Measurements from ENCODE around the gene PKMYT1. TPM values are rescaled to one million over a fixed set of nuclear protein-coding genes. Genes with fewer than 3 reads are reported as not detected.

PKMYT1 gene
- total and polyA plus RNA-seq, 9 of the 15 experiments (the other 6 are each of a cell fraction or from before 2014, with no cell fraction given): 8.7 to 201 (median 37.8) TPM

DNA sequence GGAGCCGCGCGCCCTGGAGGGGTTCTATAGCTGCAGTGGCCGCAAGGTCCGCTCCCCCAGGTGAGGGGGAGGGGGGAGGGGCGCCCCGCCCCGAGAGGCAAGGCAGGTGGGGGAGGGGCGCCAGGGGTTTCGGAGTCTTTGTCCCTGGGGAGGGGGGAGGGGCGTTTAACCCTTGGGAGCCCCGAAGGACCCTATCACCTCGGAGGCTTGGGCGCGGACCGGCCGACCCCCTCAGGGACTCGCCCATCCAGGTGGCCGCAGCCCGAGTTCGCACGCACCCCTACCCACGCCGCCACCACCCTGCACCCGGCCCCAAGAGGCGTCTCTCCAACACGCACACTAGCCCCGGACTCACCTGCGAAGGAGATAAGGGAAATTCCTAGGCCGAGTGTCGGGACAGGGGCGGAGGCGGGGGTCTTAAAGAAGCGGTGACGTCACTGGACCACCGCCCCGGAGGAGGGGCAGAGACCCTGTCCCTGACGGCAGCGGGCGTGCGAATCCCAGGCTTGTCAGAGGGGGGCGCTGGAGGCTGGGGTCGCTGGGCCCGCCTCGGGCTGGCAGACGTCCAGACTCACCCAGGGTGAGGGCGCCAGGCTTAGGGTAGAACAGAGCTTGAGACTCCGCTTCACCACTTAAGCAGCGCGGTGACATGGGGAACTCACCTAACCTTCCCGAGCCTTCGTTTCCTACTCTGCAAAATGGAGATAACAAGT is 37.7 kb upstream of the PKMYT1 start, which contains the start of gene CLDN6 (continued):
- TF ChIP-seq, protein P1, sequence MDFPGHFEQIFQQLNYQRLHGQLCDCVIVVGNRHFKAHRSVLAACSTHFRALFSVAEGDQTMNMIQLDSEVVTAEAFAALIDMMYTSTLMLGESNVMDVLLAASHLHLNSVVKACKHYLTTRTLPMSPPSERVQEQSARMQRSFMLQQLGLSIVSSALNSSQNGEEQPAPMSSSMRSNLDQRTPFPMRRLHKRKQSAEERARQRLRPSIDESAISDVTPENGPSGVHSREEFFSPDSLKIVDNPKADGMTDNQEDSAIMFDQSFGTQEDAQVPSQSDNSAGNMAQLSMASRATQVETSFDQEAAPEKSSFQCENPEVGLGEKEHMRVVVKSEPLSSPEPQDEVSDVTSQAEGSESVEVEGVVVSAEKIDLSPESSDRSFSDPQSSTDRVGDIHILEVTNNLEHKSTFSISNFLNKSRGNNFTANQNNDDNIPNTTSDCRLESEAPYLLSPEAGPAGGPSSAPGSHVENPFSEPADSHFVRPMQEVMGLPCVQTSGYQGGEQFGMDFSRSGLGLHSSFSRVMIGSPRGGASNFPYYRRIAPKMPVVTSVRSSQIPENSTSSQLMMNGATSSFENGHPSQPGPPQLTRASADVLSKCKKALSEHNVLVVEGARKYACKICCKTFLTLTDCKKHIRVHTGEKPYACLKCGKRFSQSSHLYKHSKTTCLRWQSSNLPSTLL (IDR thresholded peaks at IDR 0.05): no peak
- TF ChIP-seq CC2D1A (IDR thresholded peaks at IDR 0.05): peak; percentile 17; the same call in 1 of the 2 replicates
- no peak for TF ChIP-seq ZKSCAN1 (IDR thresholded peaks at IDR 0.05; ENCODE audit: low read depth, low read length)
- TF ChIP-seq, protein P2, sequence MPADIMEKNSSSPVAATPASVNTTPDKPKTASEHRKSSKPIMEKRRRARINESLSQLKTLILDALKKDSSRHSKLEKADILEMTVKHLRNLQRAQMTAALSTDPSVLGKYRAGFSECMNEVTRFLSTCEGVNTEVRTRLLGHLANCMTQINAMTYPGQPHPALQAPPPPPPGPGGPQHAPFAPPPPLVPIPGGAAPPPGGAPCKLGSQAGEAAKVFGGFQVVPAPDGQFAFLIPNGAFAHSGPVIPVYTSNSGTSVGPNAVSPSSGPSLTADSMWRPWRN (IDR thresholded peaks at IDR 0.05; ENCODE audit: low read depth): no peak
- TF ChIP-seq, protein P3, sequence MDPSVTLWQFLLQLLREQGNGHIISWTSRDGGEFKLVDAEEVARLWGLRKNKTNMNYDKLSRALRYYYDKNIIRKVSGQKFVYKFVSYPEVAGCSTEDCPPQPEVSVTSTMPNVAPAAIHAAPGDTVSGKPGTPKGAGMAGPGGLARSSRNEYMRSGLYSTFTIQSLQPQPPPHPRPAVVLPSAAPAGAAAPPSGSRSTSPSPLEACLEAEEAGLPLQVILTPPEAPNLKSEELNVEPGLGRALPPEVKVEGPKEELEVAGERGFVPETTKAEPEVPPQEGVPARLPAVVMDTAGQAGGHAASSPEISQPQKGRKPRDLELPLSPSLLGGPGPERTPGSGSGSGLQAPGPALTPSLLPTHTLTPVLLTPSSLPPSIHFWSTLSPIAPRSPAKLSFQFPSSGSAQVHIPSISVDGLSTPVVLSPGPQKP (CRISPR knock-in tag; IDR thresholded peaks at IDR 0.05): no peak
- no peak for TF ChIP-seq BRD9 (IDR thresholded peaks at IDR 0.05; ENCODE audit: low read depth, partially characterized antibody)
- TF ChIP-seq, protein P4, sequence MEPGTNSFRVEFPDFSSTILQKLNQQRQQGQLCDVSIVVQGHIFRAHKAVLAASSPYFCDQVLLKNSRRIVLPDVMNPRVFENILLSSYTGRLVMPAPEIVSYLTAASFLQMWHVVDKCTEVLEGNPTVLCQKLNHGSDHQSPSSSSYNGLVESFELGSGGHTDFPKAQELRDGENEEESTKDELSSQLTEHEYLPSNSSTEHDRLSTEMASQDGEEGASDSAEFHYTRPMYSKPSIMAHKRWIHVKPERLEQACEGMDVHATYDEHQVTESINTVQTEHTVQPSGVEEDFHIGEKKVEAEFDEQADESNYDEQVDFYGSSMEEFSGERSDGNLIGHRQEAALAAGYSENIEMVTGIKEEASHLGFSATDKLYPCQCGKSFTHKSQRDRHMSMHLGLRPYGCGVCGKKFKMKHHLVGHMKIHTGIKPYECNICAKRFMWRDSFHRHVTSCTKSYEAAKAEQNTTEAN (CRISPR knock-in tag; IDR thresholded peaks at IDR 0.05): no peak
- TF ChIP-seq TEAD4 (IDR thresholded peaks at IDR 0.05; ENCODE audit: low read length): no peak
- no peak for TF ChIP-seq TEAD4 (CRISPR knock-in tag; IDR thresholded peaks at IDR 0.05; ENCODE audit: borderline replicate concordance)
- TF ChIP-seq SMARCC2 (IDR thresholded peaks at IDR 0.05; ENCODE audit: low read depth): no peak
- no peak for TF ChIP-seq PTRF (tag; IDR thresholded peaks at IDR 0.05)
- TF ChIP-seq, protein P5, sequence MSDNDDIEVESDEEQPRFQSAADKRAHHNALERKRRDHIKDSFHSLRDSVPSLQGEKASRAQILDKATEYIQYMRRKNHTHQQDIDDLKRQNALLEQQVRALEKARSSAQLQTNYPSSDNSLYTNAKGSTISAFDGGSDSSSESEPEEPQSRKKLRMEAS (CRISPR knock-in tag; IDR thresholded peaks at IDR 0.05): no peak
- TF ChIP-seq LARP7 (IDR thresholded peaks at IDR 0.05): no peak
- peak; percentile 96 for TF ChIP-seq NFIC (IDR thresholded peaks at IDR 0.05)
- TF ChIP-seq CEBPB (tag; IDR thresholded peaks at IDR 0.05): no peak
- TF ChIP-seq GATAD2B (IDR thresholded peaks at IDR 0.05; ENCODE audit: borderline replicate concordance): peak; percentile 76
- TF ChIP-seq CBFA2T3 (IDR thresholded peaks at IDR 0.05): no peak
- no peak for TF ChIP-seq EP300 (IDR thresholded peaks at IDR 0.05; ENCODE audit: low read length)
- TF ChIP-seq, protein P6, sequence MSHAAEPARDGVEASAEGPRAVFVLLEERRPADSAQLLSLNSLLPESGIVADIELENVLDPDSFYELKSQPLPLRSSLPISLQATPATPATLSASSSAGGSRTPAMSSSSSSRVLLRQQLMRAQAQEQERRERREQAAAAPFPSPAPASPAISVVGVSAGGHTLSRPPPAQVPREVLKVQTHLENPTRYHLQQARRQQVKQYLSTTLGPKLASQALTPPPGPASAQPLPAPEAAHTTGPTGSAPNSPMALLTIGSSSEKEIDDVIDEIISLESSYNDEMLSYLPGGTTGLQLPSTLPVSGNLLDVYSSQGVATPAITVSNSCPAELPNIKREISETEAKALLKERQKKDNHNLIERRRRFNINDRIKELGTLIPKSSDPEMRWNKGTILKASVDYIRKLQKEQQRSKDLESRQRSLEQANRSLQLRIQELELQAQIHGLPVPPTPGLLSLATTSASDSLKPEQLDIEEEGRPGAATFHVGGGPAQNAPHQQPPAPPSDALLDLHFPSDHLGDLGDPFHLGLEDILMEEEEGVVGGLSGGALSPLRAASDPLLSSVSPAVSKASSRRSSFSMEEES (CRISPR knock-in tag; IDR thresholded peaks at IDR 0.05): no peak
- TF ChIP-seq HNRNPK (IDR thresholded peaks at IDR 0.05; ENCODE audit: low read depth, low read length, poor library complexity, severe bottlenecking): no peak
- TF ChIP-seq TAF15 (IDR thresholded peaks at IDR 0.05; ENCODE audit: low read depth, low read length): no peak
- TF ChIP-seq NR2F6 (CRISPR knock-in tag; IDR thresholded peaks at IDR 0.05): no peak
- peak; percentile 90 for TF ChIP-seq ATF7 (IDR thresholded peaks at IDR 0.05)
- TF ChIP-seq HMGN3 (IDR thresholded peaks at IDR 0.05; ENCODE audit: borderline replicate concordance, extremely low read depth, insufficient read length, low read depth, low read length): peak; percentile 29
